Thoracic aorta (tissue), 2 donors: ENCODE results near the gene PLPPR4. TPM values are rescaled to one million over a fixed set of nuclear protein-coding genes. Genes with fewer than 3 reads are reported as not detected.

Source experiments
- ATAC-seq: fragments of 150-250 bp; one replicate; pipeline ENCODE4 v1.8.0; 2017; ENCODE audit warnings: low read depth; ENCODE audit not compliant: insufficient number of reproducible peaks, low FRiP score
- DNase-seq: peaks from one replicate; pipeline ENCODE4 v3.0.0-alpha.2; 2020; ENCODE audit warnings: low spot score
- H3K27ac ChIP-seq, 2 donors: fragments of 200-600 bp; sonication (generic); 1 replicate in 1 of 2; 2 replicates in 1 of 2; pipeline ENCODE4 v1.5.1; 2016; ENCODE audit warnings: mild to moderate bottlenecking in 2 of 2, moderate library complexity in 2 of 2
- H3K27me3 ChIP-seq: fragments of 200-600 bp; sonication (generic); replicated peaks from 2 replicates; pipeline ENCODE4 v1.6.0; 2016; ENCODE audit warnings: mild to moderate bottlenecking; ENCODE audit not compliant: insufficient read depth
- H3K36me3 ChIP-seq: fragments of 200-600 bp; sonication (generic); one replicate; pipeline ENCODE4 v1.5.1; 2016
- H3K4me1 ChIP-seq, 2 donors: fragments of 200-600 bp; sonication (generic); 1 replicate in 1 of 2; 2 replicates in 1 of 2; pipeline versions ENCODE4 v1.5.1 to v1.6.0; 2016; ENCODE audit warnings: low read depth in 2 of 2, mild to moderate bottlenecking in 1 of 2; ENCODE audit not compliant: control insufficient read depth in 1 of 2
- H3K4me3 ChIP-seq: fragments of 200-600 bp; sonication (generic); 2 replicates; pipeline ENCODE4 v1.5.1; 2016; ENCODE audit warnings: mild to moderate bottlenecking
- H3K9me3 ChIP-seq: fragments of 200-600 bp; sonication (generic); 2 replicates; pipeline ENCODE4 v1.5.1; 2016
- total RNA-seq, 2 donors: library from RNA; depleted of rRNA; stranded (reverse); fragments of >200 nt; gene quantifications; one replicate each; pipeline versions ENCODE4 v1.1.0 to v1.2.3, GENCODE V29; 2016
- TF ChIP-seq, protein P1 (sequence below): fragments of 200-600 bp; sonication (generic); IDR thresholded peaks from one replicate; pipeline ENCODE4 v1.5.1; 2019; ENCODE audit warnings: antibody characterized with exemption

PLPPR4 gene, protein sequence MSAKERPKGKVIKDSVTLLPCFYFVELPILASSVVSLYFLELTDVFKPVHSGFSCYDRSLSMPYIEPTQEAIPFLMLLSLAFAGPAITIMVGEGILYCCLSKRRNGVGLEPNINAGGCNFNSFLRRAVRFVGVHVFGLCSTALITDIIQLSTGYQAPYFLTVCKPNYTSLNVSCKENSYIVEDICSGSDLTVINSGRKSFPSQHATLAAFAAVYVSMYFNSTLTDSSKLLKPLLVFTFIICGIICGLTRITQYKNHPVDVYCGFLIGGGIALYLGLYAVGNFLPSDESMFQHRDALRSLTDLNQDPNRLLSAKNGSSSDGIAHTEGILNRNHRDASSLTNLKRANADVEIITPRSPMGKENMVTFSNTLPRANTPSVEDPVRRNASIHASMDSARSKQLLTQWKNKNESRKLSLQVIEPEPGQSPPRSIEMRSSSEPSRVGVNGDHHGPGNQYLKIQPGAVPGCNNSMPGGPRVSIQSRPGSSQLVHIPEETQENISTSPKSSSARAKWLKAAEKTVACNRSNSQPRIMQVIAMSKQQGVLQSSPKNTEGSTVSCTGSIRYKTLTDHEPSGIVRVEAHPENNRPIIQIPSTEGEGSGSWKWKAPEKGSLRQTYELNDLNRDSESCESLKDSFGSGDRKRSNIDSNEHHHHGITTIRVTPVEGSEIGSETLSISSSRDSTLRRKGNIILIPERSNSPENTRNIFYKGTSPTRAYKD
- total RNA-seq: 1 to 10 TPM in 1 of 2 donors, under 1 TPM in 1; 0.28 to 1.2 TPM

GRCh38 chr1:99264201-99265021 lies at the start of gene PLPPR4:
PLPPR4 (plus strand) TSS chr1:99264492; CDS start chr1:99264594, 102 bp downstream.
- ATAC-seq: no peak
- no peak for DNase-seq
- H3K4me1 ChIP-seq: peaks cover 0 to 3% of the 10 kb centered on the region in 2 donors
- H3K27ac ChIP-seq: no peak within 1 kb of the TSS
- no peaks in the 10 kb centered on the region for H3K36me3 ChIP-seq
- H3K27me3 ChIP-seq: no peaks in the 10 kb centered on the region
- TF ChIP-seq, protein P1, sequence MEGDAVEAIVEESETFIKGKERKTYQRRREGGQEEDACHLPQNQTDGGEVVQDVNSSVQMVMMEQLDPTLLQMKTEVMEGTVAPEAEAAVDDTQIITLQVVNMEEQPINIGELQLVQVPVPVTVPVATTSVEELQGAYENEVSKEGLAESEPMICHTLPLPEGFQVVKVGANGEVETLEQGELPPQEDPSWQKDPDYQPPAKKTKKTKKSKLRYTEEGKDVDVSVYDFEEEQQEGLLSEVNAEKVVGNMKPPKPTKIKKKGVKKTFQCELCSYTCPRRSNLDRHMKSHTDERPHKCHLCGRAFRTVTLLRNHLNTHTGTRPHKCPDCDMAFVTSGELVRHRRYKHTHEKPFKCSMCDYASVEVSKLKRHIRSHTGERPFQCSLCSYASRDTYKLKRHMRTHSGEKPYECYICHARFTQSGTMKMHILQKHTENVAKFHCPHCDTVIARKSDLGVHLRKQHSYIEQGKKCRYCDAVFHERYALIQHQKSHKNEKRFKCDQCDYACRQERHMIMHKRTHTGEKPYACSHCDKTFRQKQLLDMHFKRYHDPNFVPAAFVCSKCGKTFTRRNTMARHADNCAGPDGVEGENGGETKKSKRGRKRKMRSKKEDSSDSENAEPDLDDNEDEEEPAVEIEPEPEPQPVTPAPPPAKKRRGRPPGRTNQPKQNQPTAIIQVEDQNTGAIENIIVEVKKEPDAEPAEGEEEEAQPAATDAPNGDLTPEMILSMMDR: no peak
- H3K4me3 ChIP-seq: peak within 1 kb of the TSS; percentile 67
- H3K9me3 ChIP-seq: no peaks in the 10 kb centered on the region

GRCh38 chr1:99216956-99217355 lies 47.3 kb upstream of the PLPPR4 start:
- Histone ChIP-seq H3K27ac (no peak overlapping the region), H3K27me3 (no peaks in the 10 kb centered on the region), H3K4me3 (no peak overlapping the region), H3K9me3 (no peaks in the 10 kb centered on the region), H3K4me1 (no peaks in the 10 kb centered on the region), H3K36me3 (no peaks in the 10 kb centered on the region)
- ATAC-seq (no peak), DNase-seq (no peak)
- TF ChIP-seq, protein P1: no peak

GRCh38 chr1:99217599-99217998 lies 46.7 kb upstream of the PLPPR4 start:
- H3K9me3 ChIP-seq: no peaks in the 10 kb centered on the region
- DNase-seq: no peak
- H3K27me3 ChIP-seq: no peaks in the 10 kb centered on the region
- ATAC-seq: no peak
- H3K4me3 ChIP-seq: no peak overlapping the region
- H3K4me1 ChIP-seq: no peaks in the 10 kb centered on the region
- TF ChIP-seq, protein P1: no peak
- no peaks in the 10 kb centered on the region for H3K36me3 ChIP-seq
- H3K27ac ChIP-seq: no peak overlapping the region

DNA sequence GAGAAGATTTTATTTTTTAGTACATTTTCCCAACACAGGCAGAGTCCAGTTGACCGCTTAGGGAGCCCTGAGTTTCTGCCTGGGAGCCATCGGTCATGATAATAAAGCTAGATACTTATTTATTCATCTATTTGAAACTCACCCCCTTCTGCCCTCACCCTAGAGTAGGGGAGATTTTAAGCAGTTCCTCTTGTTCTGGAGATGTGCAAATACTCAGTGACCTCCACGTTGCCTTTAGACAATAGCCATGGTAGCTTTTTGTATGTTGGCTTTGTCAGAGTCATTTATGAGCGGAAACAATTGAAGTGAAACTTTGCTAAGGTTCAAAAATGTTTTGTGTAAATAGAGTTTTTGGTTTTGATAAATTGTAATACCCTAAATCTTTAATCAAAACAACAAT lies 45.7 kb upstream of the PLPPR4 start:
- TF ChIP-seq, protein P1: no peak
- no peak for DNase-seq
- H3K4me3 ChIP-seq: no peak overlapping the region
- no peaks in the 10 kb centered on the region for H3K36me3 ChIP-seq
- no peak overlapping the region for H3K27ac ChIP-seq
- no peaks in the 10 kb centered on the region for H3K9me3 ChIP-seq
- H3K4me1 ChIP-seq: no peaks in the 10 kb centered on the region
- no peak for ATAC-seq
- H3K27me3 ChIP-seq: no peaks in the 10 kb centered on the region

- DNase-seq (no peak), ATAC-seq (no peak)
- no peak overlapping the region for H3K27ac ChIP-seq
- H3K27me3 ChIP-seq: no peaks in the 10 kb centered on the region
- no peaks in the 10 kb centered on the region for H3K4me1 ChIP-seq
- H3K9me3 ChIP-seq: no peaks in the 10 kb centered on the region
- H3K4me3 ChIP-seq: no peak overlapping the region
- TF ChIP-seq, protein P1: no peak
- no peaks in the 10 kb centered on the region for H3K36me3 ChIP-seq
Measured at GRCh38 chr1:99218999-99219398, 45.3 kb upstream of the PLPPR4 start.
